HG02870 (cell line): Measurements from ENCODE around the gene EFCAB8.
"Not testable (repeated sequence)": the region's sequence is repeated elsewhere in the genome, so short reads cannot be mapped to it uniquely, and the experiment has no call there.

Source experiments
- ATAC-seq: cut with Tn5 transposase; IDR thresholded peaks from one replicate; pipeline ENCODE4 v1.9.1; 2021; ENCODE audit warnings: mild to moderate bottlenecking, moderate library complexity; ENCODE audit not compliant: unreplicated experiment

The EFCAB8 gene

DNA sequence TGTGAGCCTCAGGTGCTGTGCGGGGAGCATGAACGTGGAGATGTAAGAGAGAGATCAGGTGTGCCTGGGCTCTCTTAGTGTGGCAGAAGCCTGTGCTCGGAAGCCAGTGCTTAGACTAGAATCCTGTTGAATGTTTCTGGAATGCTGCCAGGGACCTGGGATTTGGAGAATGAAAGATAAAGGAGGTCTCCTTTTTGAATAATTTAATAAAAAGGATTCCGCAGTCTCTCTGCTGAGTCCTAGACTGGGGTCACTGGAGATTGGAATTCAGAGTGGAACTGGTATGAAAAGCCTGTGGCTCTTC, 18.8 kb upstream of the EFCAB8 start:
- ATAC-seq, result no peak

DNA sequence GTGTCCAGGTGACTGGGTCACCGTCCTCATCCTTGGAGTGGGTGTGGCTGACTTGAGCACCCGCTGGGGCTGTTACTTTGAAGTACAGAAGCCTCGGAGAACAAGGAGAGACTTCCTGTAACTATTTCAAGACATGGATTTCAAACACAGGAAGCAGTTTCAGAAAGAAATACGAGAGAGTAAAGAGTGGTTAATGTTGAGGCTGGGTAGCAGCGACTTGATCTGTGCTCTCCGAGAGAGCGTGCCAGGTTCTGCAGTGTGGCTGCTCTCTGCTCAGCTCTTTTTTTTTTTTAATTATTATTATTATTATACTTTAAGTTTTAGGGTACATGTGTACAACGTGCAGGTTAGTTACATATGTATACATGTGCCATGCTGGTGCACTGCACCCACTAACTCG, 17.5 kb upstream of the EFCAB8 start:
- no peak for ATAC-seq

DNA sequence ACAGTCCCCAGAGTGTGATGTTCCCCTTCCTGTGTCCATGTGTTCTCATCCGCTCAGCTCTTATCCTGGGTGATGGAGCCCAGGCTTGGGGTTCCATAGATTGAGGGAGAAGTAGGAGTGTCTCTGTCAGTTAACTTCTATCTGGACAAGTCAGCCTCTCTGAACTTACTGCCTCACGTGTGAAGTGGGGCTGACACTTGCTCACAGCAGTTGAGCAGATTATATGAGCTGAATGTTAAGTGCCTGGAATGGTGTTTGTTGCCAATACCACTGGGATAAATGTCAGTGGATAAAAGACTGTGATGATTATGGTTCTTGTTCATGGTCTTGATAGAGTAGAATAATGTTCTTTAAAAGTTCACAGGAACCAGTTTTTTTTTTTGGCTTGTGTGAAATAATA, 17.1 kb upstream of the EFCAB8 start:
- no peak for ATAC-seq

DNA sequence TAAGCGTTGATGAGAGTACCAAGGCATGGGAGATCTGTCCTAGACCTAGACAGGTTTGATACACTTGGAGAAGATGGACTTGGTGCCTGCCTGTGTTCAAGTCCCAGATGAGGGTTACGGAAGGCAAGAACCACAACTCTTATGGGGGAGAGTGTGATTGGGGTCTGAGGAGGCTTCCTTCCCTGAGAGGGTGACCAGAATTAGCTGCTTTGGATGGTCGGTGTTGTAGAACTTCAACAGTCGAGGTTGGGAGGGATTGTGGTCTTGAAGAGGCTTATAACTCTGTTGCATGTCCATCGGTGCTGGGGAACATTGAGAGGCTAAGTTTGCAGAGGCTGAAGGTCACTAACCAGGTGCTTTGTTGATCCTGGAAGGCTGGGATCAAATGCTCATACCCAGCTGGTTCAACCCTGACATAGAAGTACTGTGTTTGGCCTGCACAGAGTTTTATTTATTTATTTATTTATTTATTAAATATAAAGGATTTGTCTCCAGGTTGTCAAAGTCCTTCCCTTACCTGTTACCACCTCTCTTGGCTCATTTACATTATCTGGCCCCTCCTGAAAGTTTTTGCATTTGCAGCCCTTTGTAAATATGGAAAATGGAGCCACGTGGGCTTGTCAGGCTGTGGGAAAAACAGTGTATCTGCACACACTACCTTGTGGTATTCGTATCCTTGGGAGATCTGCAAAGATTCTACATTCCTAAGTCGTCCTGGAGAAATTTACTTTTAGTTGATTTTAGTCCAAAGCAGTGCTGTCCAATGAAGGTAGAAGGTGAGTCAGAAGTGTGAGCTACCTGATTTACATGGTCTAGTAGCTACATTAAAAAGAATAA, 15.8 kb upstream of the EFCAB8 start:
- no peak for ATAC-seq

DNA sequence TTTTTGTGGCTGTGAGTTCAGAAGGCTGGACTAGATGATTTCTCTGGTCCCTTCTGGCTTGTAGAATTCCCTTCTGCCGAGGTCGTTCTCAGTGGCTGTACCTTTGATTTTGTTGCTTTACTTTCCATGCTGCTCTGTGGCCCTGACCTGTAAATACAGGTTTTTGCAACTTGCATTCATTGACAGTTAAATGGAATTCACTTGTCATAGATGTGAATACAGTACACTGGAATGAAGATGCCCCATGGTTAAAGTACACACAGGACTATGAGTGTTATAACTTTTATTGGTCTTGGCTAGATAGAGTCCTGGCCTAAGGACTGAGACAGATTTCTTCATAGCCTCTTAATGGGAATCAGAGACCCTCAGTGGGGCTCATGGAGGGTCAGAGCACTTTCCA, 12.9 kb upstream of the EFCAB8 start:
- ATAC-seq, result no peak

DNA sequence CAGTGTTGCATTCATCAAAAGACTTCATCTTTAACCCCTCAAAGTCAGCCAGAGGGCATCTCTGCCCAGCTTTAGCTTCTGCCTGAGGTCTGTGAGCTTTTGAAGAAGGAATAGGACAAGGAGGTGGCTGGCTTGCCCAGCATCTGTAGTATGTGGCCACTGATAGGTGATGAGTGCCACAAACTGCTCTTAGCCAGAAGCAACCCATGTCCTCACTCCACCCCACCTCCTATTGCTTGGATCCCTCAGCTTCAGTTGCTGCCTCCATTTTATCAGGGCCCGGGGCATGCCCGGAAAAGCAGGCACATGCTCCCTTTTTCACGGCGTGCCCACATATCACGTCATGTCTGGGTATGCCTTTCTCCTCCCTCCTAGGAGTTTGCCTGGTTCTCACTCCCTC, 11.9 kb upstream of the EFCAB8 start:
- ATAC-seq, result no peak

DNA sequence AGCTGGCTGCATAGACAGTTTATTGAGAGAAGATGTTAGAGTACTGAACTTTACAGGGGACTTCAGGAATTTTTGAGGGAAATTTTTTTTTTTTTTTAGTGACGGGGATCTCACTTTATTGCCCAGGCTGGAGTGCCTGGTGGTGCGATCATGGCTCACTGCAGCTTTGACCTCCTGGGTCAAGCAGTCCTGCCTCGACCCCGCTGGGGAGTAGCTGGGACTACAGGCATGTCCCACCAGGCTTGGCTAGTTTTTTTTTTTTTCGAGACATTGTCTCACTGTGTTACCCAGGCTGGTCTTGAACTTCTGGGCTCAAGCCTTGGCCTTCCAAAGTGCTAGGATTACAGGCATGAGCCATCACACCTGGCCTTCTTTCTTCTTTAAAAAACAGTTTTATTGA, 10.8 kb upstream of the EFCAB8 start:
- no peak for ATAC-seq

DNA sequence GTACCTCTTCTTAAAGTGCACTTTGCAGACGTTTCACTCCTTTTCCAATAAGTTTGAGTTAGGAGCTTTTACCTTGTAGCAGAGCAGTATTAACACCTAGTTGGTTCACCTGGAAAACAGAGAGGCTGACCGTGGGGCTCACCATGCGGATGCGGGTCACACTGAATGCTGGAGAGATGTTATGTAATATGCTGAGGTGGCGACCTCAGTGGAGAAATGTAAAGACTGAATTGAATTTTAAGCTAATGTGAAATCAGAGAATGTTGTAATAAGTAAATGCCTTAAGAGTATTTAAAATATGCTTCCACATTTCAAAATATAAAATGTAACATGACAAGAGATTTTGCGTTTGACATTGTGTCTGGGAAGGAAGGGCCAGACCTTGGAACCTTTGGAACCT, 9.9 kb upstream of the EFCAB8 start:
- no peak for ATAC-seq

DNA sequence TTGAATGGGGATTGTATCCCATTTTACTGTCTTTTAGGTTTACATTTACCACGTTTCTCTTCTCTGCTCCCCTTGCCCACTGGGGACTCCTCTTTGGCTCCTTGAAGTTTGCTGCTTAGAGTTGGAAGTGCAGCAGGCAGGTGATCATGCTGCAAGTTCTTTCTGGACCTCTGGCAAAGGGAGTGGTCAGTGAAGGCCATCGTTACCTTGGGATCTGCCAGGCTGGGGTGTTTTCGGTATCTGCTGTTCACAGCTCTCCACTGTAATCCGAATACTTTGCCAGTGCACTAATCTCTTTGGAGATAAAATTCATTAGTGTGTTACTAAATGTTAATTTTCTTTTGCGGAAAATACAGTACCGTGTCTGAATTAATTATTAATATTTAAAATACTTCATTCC, 9.1 kb upstream of the EFCAB8 start:
- ATAC-seq, result no peak

DNA sequence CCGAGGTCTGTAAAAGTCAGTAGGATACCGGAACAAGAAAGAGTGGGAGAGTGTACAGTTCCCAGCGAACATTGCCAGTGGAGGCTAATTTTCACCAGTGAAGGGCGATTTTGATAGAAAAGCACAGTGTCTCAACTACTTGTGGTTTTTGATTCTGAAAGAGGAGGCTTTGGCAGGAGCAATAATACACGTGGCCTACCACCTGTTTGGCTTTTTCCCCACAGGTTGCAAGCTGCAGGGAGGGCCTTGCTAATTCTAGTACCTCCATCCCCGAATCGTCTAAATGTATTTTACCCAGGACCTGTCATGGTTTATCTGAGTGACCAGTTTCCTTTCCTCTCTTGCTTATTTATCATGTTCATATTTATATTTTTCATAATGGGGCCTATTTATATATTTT, 3.3 kb upstream of the EFCAB8 start:
- ATAC-seq, result no peak

DNA sequence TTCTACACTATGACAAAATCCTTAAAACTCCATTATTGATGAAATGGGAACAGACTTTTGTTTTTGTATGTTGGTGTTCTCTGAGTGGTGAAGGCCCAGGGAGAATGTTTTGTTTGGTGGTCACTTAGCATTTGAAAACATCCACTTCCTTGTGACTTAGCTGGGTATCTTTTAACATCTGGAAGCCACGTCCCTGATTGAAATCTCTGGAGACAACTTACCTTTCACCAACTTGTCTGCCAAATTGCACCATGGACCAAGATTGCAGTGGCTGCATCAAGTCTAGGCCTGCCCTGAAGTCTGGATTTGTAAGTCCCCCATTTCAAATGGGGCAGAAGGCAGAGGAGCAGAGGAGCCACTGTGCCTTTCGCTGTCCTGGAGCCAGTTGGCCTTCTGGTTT, 534 bp upstream of the EFCAB8 start:
- ATAC-seq, result no peak

DNA sequence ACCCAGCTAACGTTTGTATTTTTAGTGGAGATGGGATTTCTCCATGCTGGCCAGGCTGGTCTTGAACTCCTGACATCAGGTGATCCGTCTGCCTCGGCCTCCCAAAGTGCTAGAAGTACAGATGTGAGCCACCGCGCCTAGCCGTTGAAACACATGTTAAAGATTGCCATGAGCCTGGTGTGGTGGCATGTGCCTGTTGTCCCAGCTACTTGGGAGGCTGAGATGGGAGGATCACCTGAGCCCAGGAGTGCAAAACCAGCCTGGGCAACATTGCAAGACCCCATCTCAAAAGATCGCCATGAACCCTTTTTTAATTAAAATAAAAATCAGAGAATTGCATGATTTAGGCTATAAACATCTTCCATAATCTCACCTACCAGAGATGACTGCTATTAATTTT, 2.7 kb downstream of the EFCAB8 start:
- no peak for ATAC-seq

DNA sequence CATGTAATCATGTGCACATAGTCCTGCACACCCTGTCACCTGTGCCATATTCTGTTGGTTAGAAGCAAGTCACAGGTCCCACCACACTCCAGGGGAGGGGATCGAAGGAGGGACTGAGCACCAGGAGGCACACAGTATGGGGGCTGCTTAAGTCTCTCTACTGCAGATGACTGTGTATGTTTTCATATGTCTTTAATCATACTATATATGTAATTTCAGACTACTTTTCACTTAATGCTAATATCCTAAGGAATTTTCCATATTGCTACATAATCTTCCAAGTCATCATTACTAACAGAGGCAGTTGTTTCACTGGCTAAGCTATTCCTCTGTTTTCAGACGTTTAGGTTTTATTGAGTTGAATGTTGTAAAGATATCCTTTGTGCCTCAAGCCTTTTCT, 10.8 kb downstream of the EFCAB8 start:
- no peak for ATAC-seq

DNA sequence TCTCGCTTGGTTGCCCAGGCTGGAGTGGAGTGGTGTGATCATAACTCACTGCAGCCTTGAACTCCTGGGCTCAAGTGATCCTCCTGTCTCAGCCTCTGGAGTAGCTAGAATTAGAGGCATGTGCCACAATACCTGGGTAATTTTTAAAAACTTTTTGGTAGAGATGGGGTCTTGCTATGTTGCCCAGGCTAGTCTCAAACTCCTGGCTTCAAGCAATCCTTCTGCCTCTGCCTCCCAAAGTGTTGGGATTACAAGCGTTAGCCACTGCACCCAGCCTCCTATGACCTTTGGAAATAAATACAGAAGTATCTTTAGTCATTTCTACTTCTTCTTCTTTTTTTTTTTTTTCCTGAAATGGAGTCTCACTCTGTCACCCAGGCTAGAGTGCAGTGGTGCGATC, 11.8 kb downstream of the EFCAB8 start:
- not testable (repeated sequence) for ATAC-seq

DNA sequence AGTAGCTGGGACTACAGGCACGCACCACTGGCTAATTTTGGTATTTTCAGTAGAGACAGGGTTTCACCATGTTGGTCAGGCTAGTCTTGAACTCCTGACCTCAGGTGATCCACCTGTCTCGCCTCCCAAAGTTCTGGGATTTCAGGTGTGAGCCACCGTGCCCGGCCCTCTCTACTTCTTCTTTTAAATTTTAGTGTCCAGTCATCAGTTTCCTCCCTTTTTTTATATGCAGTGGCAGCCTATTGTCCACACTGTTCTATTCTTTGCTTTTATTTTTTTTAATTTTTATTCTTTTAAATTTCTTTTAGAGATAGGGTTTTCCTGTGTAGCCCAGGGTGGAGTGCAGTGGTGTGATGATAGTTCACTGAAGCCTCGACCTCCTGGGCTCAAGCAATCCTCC, 12.3 kb downstream of the EFCAB8 start:
- no peak for ATAC-seq

DNA sequence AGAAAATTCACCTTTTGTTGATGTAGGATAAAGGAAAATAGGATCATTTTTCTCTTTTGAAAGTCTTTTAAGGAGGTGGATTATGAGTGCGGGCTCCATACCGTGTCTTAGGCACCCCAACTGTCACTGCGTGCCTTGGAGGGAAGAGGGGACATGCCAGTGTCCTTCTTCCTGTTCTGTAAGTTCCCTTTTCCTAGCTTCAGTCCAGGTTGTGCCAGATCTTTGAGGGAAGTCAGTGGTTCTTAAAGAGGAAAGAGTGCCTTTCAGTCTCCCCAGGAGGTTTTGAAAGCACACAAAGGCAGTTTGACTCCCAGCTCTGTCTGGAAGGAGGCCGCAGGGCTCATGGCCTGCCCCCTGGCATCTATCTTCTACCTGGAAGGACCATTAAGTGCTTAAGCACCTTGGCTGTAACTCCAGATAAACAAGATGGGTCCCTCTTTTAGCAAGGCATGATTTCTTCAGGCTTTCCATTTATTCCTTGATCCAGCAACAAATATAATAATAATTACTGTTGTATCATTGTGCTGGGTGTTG, 13.0 kb downstream of the EFCAB8 start:
- no peak for ATAC-seq

DNA sequence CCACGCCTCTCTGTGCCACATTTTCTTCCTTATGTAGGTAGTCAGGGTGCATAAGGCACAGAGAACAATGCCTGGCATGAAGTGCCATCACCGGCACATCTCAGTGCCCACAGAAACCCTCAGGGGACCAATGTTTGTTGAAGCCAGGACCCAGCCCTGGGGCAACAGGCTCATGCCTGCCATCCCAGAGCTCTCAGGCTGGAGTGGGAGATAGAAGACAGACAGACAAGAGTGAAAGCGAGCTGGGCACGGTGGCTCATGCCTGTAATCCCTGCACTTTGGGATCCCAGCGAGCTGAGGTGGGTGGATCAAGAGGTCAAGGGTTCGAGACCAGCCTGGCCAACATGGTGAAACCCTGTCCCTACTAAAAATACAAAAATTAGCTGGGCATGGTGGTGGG, 13.5 kb downstream of the EFCAB8 start:
- ATAC-seq, result no peak

DNA sequence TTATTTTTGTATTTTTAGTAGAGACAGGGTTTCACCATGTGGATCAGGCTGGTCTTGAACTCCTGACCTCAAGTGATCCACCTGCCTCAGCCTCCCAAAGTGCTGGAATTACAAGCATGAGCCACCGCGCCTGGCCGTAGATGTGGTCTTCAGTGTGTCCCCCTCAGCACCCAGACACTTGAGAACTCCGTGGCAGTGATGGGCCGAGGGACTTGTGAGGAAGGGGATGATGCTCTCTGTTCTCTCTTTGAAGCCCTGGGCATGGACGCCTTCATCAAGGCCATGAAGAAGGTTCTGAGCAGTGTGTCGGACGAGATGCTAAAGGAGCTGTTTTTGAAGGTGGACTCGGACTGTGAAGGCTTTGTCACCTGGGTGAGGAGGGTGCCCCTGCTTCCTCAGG, 16.9 kb downstream of the EFCAB8 start:
- ATAC-seq, result no peak

DNA sequence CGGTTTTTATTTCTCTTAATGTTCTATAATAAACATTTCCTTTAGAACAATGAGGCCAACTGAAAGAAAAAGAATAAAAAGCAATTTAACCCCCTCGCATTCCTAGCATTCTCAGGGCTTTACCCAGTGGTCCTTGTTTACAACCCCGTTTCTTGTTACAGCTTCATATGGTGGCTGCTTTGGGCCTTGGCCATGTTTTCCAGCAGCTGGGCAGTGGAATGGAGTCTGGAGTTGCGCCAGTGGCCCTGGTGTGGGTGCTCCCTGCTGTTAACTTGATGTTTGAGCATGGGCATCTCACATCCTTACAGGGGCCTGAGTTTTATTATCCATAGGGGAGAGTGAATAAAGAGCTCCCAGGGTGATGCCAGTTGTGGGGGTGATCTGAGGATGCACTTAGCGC, 18.8 kb downstream of the EFCAB8 start:
- no peak for ATAC-seq

DNA sequence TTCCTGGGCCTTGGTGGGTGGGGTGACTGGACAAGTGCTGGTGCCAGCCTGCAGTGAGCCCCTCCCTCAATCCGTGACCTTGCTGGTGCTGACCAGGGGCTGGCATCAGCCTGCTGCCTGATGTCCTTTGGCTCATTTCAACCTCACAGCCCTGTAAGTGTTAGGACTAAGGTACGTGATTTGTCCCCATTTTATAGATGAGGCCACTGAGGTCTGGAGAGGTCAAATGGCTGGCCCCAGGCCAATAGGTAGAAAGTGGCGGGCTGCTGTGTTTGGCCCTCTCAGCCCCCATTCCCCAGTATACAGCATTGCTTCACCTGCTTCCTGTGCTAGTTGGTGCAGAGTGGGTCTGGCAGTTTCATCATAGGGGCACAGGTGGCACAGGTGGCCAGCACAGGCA, 20.1 kb downstream of the EFCAB8 start:
- ATAC-seq, result no peak

DNA sequence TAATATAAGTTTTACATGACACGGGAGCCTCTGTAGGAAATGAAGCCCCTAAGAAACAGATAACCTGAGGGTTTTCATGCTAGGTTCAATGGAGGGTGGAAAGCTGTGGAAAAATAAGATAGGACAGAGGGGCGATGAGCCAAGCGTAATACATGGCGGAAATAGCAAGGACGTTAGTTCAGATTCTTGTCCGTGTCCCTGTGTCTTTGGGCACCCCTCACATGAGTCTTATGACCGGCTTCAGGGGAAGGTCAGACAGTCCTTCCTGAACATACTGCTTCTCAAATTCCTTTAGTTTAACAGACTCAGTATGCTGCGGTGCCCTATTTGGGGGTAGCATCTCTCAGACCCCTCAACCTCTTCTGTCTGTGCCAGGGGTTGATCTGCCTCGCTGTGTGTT, 20.8 kb downstream of the EFCAB8 start:
- ATAC-seq, result no peak

DNA sequence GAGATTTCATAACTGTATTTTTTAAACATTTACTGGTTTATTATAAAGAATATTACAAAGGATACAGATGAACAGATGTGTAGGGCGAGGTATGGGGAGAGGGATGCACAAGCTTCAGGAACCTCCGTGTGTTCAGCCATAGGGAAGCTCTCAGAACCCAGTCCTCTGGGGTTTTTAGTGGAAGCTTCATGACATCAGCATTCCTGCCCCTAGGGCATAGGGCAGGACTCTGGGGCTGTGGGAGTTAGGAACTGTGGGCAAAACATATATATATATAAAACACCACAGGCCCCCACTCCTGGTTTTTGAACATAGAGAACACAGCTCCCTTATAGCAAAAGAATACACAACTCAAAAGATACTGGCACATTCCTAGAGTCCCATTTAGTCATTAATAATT, 21.9 kb downstream of the EFCAB8 start:
- ATAC-seq, result no peak

DNA sequence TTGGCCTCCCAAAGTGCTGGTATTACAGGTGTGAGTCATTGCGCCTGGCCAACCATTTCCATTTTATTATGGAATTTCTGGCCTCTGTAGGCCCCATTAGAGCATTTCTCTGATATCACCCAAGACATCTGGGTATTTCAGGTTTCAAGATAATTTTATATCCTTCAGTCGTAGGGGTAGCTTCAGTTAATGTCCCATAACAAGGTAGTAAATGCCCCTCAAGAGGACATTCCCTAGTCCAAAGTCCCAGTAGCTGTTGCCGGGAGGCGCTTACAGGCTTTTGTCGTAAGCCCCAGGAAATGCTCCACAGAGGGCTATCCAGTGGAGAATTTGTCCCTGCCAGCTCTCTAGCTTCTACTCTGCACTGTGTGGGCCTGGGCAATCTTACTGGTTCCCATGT, 24.4 kb downstream of the EFCAB8 start:
- no peak for ATAC-seq
